HG03025 (cell line): ENCODE measurements around the gene MYMX.

Experiments
- ATAC-seq: cut with Tn5 transposase; IDR thresholded peaks from one replicate; pipeline ENCODE4 v1.9.1; 2021; ENCODE audit warnings: mild to moderate bottlenecking, moderate library complexity; ENCODE audit not compliant: unreplicated experiment, low FRiP score

MYMX gene

DNA sequence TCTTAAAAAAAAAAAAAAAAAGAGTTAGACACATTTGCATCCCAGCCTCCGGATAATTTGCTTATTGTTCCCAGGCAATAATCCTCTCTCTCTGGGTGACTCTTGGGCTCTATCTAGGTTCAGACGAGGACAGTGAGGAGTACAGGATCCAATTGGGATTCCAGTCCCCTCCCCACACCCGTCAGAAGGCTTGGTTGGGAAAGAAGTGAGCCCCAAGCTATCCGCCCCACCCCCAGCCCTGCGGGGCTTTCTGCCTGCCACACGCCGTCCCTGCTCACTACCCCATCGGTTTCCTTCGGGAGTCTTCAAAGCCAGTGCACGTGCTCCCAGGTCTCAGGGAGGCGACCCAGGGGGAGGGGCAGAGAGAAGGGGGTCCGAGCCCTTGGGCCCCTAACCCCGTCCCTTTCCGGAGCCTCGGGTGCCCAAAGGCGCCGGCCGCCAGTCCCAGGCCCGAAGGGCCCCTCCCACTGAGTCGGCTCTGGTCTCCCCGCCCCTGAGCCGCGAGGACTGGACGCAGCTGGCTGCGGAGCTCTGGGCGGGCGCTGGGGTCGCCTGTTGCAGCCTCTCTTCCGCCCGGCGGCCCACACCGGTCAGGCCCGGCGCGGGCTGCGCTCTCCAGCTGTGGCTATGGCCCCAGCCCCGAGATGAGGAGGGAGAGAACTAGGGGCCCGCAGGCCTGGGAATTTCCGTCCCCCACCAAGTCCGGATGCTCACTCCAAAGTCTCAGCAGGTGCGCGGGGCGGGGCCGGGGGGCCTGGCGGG lies 2.5 kb downstream of the MYMX start:
- no peak for ATAC-seq

- ATAC-seq: no peak
Observed at GRCh38 chr6:44219815-44220784, 3.4 kb downstream of the MYMX start.

- no peak for ATAC-seq
Observed at GRCh38 chr6:44220913-44221290, 4.2 kb downstream of the MYMX start.

- no peak for ATAC-seq
Observed at GRCh38 chr6:44221291-44221960, 4.7 kb downstream of the MYMX start.

- no peak for ATAC-seq
Observed at GRCh38 chr6:44221961-44222335, 5.2 kb downstream of the MYMX start.

GRCh38 chr6:44222486-44223318 lies 6.0 kb downstream of the MYMX start:
- ATAC-seq: no peak

DNA sequence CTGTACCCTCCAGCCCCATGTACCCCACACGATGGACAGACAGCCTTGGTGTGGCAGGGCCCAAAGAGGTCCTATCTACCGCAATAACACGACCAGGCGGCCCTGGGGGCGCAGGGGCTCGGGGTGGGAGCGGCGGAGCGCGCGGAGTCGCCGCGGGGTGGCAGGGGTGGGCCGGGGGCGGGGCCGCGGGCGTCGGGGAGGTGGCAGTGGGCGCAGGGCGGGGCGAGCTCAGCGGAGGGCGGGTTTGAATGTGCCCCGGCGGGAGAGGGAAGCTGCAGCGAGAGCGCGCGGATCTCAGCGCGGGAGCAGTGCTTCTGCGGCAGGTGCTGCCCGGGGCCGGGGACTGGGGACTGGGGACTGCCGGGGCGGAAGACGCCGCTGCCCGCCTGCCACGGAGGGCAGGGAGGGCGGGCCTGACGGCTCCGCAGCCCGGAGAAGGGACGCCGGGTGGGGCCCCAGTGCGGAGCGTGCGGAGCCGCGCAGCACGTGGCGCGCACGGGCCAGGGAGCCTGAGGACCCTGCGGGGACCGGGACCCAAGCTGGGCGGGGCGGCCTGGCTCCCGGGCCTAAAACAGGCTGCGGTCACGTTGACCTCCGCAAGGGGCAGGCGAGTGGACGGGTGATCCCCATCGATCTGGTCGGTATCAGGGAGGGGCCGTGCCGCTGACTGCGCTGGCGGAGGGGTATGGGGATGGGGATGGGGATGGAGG lies 6.7 kb downstream of the MYMX start, which contains the start of gene SLC29A1:
TSS of gene SLC29A1 (plus strand) at position 277 of the 710 bp plus-strand sequence. CDS start 3,719 bp downstream, outside the sequence.
- ATAC-seq: no peak

GRCh38 chr6:44224029-44224964 lies 7.6 kb downstream of the MYMX start:
- ATAC-seq: no peak

GRCh38 chr6:44224965-44225305 lies 8.2 kb downstream of the MYMX start:
- no peak for ATAC-seq

GRCh38 chr6:44225579-44226325 lies 9.0 kb downstream of the MYMX start:
- ATAC-seq: no peak

DNA sequence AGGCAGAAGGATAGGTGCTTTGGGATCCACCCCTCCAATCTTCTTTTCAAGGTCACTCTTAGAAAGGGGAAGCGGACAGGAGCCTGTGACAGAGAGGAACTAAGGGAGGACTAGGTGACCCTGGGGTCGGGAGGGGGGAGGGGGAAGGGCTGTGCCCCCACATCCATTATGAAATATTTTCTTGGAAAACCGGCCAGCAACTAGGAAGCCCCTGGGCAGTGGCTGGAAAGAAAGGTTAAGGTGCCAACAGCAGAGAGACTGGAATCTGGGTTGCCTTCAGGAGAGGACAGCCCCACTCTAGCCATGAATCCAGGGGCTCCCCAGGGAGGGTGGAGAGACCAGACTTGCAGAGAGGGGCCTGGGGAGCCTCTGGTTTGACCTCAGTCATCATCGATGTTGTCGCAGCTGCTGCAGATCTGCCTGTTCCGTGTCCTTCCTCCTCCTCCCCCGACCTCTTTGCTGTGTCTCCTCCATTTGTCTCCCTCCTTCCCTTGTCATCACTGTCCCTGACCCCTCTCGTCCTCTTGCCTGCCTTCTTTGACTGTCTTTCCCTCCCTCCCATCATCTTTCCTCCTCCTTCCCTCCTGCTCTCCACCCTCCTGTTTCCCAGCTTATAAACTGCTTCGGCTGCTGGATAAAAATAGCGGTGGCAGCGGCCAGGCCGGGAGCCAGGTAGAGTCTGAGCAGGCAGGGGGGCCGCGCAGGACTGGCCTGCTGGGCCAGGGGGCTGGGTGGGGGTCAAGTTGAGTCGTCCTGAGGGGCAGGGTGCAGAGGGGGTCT lies 9.8 kb downstream of the MYMX start:
- no peak for ATAC-seq

DNA sequence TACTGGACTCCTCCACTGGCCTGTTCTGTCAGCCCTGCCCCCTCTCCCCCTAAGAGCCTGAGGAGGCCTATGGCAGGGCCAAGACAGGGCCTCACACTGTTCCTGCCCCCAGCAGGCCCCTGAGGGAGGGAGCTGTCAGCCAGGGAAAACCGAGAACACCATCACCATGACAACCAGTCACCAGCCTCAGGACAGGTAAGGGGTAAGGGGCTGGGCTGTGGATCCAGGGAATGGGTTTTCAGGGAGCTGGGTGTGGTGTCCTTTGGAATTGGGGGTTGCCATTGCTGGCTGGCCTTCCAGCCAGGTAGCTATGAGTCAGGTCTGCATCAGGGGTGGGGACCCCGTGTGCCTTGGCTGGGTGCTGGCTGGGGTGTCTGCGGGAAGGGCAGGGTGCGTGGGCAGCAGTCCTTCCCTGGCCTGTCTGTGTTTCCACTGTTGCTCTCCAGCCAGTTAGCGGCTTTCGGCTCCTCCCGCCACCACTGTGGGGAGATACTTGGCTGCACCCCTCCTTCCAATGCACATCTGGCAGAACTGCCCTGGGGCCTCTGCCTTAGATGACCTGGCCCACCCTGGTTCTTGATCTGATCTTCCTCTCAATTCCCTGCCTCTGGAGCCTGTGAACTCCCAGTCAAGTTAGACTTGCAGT lies 10.5 kb downstream of the MYMX start:
- ATAC-seq: no peak

DNA sequence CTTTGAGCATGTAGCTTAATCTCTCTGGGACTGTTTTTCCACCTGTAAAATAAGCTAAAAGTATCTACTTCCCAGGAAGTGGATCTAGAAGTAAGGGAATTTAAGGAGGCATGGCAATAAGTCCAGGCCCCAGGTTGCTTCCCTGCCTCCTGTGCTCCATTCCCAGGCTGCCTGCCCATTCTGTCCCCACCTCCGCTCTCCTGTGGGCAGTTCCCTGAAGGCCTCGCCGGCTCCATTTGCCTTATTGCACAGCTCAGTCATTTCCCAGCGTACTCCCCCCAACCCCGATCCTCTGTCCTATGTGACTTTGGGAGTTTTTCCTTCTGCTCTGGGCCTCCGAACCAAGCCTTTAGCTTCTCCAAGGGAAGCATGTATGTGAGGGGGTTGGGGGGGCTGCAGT lies 11.3 kb downstream of the MYMX start:
- ATAC-seq: no peak

DNA sequence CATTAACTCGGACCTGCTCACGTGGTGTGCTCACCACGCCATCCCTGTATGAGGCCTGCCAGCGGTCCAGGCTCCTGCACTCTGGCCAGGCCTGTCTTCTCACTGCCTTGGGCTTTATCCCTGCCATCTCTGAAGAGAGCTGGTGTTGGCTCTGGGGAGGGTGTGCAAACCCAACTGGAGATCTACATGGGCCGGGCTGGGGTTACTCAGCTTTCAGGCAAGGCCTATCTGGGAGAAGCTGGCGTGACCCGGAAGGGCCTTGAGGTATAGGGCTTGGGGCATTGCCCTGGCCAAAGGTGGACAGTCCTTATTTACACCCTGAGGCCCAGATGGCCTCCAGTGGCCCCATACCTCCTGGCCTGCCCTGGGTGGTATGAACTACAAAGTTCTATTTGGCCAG lies 11.7 kb downstream of the MYMX start:
- no peak for ATAC-seq

DNA sequence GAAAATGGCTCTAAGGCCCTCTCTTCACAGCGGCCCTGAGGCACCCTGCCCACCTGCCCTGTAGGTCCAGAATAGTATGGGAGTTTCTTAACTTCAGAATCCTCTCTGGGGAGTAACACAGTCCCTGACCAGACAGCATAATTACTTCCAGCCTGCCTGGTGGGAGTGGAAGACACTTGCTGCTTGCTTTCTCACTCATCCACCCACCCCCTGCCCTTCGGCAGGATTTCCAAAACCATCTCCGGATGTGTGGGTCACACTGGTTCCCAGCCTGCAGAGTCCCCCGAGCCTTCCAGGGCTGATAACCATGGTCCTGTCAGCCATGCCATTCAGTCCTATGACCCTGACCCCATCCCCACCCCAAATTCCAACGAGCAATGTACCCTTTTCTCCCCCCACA lies 12.1 kb downstream of the MYMX start:
- no peak for ATAC-seq

GRCh38 chr6:44229376-44230033 lies 12.8 kb downstream of the MYMX start:
- no peak for ATAC-seq
